GM23338 (cell line): Measurements from ENCODE around the gene DECR2. TPM values are rescaled to one million over a fixed set of nuclear protein-coding genes. Genes with fewer than 3 reads are reported as not detected.

Source experiments
- ATAC-seq: fragments of 200-7000 bp; cut with Tn5 transposase; 3 replicates; pipeline ENCODE4 v1.9.1; 2020
- DNase-seq: peaks from one replicate; pipeline ENCODE4 v3.0.0-alpha.2; 2015; ENCODE audit warnings: low spot score
- H2AFZ ChIP-seq: fragments of 200-600 bp; sonication (generic); 2 replicates; pipeline ENCODE4 v1.8.0; 2016; ENCODE audit warnings: antibody characterized with exemption, mild to moderate bottlenecking, moderate library complexity
- H3F3A ChIP-seq: fragments of 200-600 bp; sonication (generic); replicated peaks from 2 replicates; pipeline ENCODE4 v1.8.0; 2017; ENCODE audit warnings: antibody characterized with exemption, mixed run types, low read depth
- H3K27ac ChIP-seq: fragments of 200-600 bp; sonication (generic); 2 replicates; pipeline ENCODE4 v1.6.1; 2016; ENCODE audit warnings: low read depth
- H3K27me3 ChIP-seq: fragments of 200-600 bp; sonication (generic); 2 replicates; pipeline ENCODE4 v1.8.0; 2016; ENCODE audit warnings: mild to moderate bottlenecking, mixed run types, moderate library complexity; ENCODE audit not compliant: insufficient read depth
- H3K36me3 ChIP-seq: fragments of 200-600 bp; sonication (generic); 2 replicates; pipeline ENCODE4 v1.8.0; 2016; ENCODE audit warnings: mild to moderate bottlenecking; ENCODE audit not compliant: insufficient read depth
- H3K4me1 ChIP-seq: fragments of 200-600 bp; sonication (generic); 2 replicates; pipeline ENCODE4 v1.8.0; 2016; ENCODE audit warnings: mild to moderate bottlenecking, moderate library complexity; ENCODE audit not compliant: insufficient read depth
- H3K4me2 ChIP-seq: fragments of 200-600 bp; sonication (generic); 2 replicates; pipeline ENCODE4 v1.7.1; 2017; ENCODE audit warnings: mixed run types
- H3K4me3 ChIP-seq: fragments of 200-600 bp; sonication (generic); 2 replicates; pipeline ENCODE4 v1.6.1; 2016; ENCODE audit warnings: mixed run types
- H3K79me2 ChIP-seq: fragments of 200-600 bp; sonication (generic); replicated peaks from 2 replicates; pipeline ENCODE4 v1.8.0; 2017; ENCODE audit warnings: mild to moderate bottlenecking; ENCODE audit not compliant: insufficient read depth
- H3K9me2 ChIP-seq: fragments of 200-600 bp; sonication (generic); 2 replicates; pipeline ENCODE4 v1.8.0; 2017; ENCODE audit not compliant: insufficient read depth
- H4K20me1 ChIP-seq: fragments of 200-600 bp; sonication (generic); replicated peaks from 2 replicates; pipeline ENCODE4 v1.8.0; 2017; ENCODE audit warnings: mild to moderate bottlenecking; ENCODE audit not compliant: insufficient read depth
- H3K27ac Mint-ChIP-seq: 2 replicates; pipeline ENCODE4 v1.8.0; 2020; ENCODE audit warnings: inconsistent platforms, mild to moderate bottlenecking, moderate library complexity, mixed read lengths
- H3K27me3 Mint-ChIP-seq: 3 replicates; pipeline ENCODE4 v1.8.0; 2022; ENCODE audit warnings: low read depth, mild to moderate bottlenecking, moderate library complexity, mixed read lengths, inconsistent platforms; ENCODE audit not compliant: insufficient read depth, poor library complexity
- H3K36me3 Mint-ChIP-seq: 3 replicates; pipeline ENCODE4 v1.8.0; 2021; ENCODE audit warnings: low read depth, mild to moderate bottlenecking, inconsistent platforms, moderate library complexity, mixed read lengths
- H3K4me1 Mint-ChIP-seq: 3 replicates; pipeline ENCODE4 v1.8.0; 2020; ENCODE audit warnings: mild to moderate bottlenecking, inconsistent platforms, mixed read lengths
- H3K4me3 Mint-ChIP-seq: 3 replicates; pipeline ENCODE4 v1.8.0; 2021; ENCODE audit warnings: moderate library complexity, mild to moderate bottlenecking, inconsistent platforms, mixed read lengths
- H3K9me3 Mint-ChIP-seq: 3 replicates; pipeline ENCODE4 v1.8.0; 2020; ENCODE audit warnings: moderate library complexity, mild to moderate bottlenecking, inconsistent platforms, mixed read lengths
- CREB1 ChIP-seq: fragments of 250-450 bp; sonication (Bioruptor Pico); IDR thresholded peaks from 2 replicates; pipeline ENCODE4 v1.5.0; 2020; ENCODE audit warnings: low read depth, mild to moderate bottlenecking, moderate library complexity
- POLR2AphosphoS5 ChIP-seq: IDR thresholded peaks from 2 replicates; pipeline ENCODE4 v1.6.1; 2016; ENCODE audit warnings: antibody characterized with exemption, low read depth
- STAT1 ChIP-seq: IDR thresholded peaks from one replicate; pipeline ENCODE4 v1.6.1; 2016; ENCODE audit warnings: antibody characterized with exemption; ENCODE audit not compliant: unreplicated experiment
- ZNF114 ChIP-seq: fragments of 250-450 bp; sonication (Bioruptor Pico); IDR thresholded peaks from 2 replicates; pipeline ENCODE4 v1.5.0; 2020; ENCODE audit warnings: mild to moderate bottlenecking, moderate library complexity
- ZNF462 ChIP-seq: fragments of 250-450 bp; sonication (Bioruptor Pico); IDR thresholded peaks from 2 replicates; pipeline ENCODE4 v1.5.0; 2020; ENCODE audit warnings: mild to moderate bottlenecking, moderate library complexity
- polyA plus RNA-seq: library from polyadenylated mRNA; unstranded; fragments of >200 nt; fragmentation: Nextera tagmentation; extraction: Ambion mirVana; gene quantifications from 2 replicates; pipeline ENCODE4 v1.2.1, GENCODE V29; 2016
- total RNA-seq: library from RNA; depleted of rRNA; stranded (reverse); fragments of >200 nt; shearing (Covaris generic); gene quantifications from 2 replicates; pipeline ENCODE4 v1.2.3, GENCODE V29; 2014
- TF ChIP-seq, protein P1 (sequence below), 2 experiments: fragments of 200-600 bp in 1 of 2; sonication (generic) in 1 of 2; conservative IDR thresholded peaks; 2 replicates each; pipeline versions ENCODE4 v1.5.1 to v1.6.1; 2016 to 2017; ENCODE audit warnings: antibody characterized with exemption in 2 of 2, low read depth in 2 of 2, mild to moderate bottlenecking in 2 of 2, moderate library complexity in 1 of 2

The DECR2 gene
- total and polyA plus RNA-seq, 2 experiments from 2014 or later: 20.3 to 26.9 TPM

DNA sequence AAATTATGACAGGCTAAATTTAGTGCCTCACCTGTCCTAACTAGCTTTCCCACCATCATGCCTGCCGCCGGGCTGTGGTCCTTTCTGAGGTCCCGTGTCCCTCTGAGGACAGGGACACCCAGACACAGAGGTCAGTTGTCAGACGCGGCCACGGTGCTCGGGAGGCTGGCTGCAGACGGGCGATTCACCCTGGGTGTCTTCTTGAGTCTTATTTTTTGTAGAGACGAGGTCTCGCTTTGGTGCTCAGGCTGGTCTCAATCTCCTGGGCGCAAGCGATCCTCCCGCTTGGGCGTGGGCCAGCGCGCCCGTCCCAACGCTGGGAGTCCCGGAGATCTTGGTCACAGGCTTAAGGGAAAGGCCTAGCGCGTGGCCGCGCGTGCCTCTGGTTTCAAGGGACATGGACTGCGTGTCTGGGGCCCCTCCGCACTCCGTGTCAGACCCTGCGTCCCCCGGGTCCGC lies 23.0 kb downstream of the DECR2 start (continued):
- no peak for TF ChIP-seq ZNF114
- no peak for TF ChIP-seq ZNF462 (CRISPR knock-in tag)
- no peak for TF ChIP-seq STAT1

DNA sequence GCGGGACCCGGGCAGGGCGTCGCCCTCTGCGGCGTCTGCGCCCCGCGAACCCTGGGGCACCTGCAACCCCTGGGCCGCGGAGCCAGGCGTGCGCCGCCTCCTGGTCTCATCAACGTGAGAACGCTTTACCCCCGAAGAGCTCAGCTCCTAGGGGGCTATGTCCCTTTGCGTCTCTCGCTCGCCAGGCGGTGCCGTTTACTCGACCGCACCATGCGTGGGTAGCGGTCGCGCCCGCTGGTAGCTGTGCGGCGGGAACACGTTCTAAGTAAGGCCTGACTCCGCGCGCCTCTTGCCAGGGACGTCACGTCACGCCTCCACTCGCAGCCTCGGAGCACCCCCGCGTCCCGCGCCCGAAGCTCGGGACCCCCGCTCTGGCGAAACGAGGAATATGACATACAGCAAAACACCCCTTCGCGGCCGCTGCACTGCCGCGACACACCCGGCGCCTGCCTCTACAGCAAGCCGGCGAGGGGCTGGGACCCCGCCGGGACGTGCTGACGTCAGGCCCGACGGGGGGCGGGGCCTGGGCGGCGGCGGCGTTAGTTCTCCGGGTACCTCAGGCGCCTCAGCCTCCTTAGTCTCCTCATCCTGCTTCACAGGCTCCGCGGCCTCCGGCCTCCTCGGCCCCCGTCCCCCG lies 23.5 kb downstream of the DECR2 start, which contains the start of gene RAB11FIP3:
Gene RAB11FIP3, plus strand, starts transcription at position 568 of the 637 bp plus-strand sequence. CDS start 358 bp downstream, outside the sequence.
- H3K4me3 Mint-ChIP-seq: peak within 1 kb of the TSS; percentile 77
- Histone ChIP-seq H3K4me3 (peak within 1 kb of the TSS; percentile 83), H3K79me2 (peaks cover 37% of the 10 kb centered on the region), H3K36me3 (no peaks in the 10 kb centered on the region), H3K4me2 (peak within 1 kb of the TSS; percentile 94), H3F3A (peaks cover 9% of the 10 kb centered on the region; the same call in 1 of the 2 replicates), H2AFZ (peak within 1 kb of the TSS; percentile 100), H3K27me3 (peaks cover 43% of the 10 kb centered on the region), H3K9me2 (no peaks in the 10 kb centered on the region), H3K4me1 (peaks cover 8% of the 10 kb centered on the region), H3K27ac (no peak within 1 kb of the TSS), H4K20me1 (peaks cover 19% of the 10 kb centered on the region)
- no peak within 1 kb of the TSS for H3K27ac Mint-ChIP-seq
- peaks cover 47% of the 10 kb centered on the region for H3K27me3 Mint-ChIP-seq
- DNase-seq: peak; percentile 86
- peaks cover 9% of the 10 kb centered on the region for H3K36me3 Mint-ChIP-seq
- peak; percentile 85 for ATAC-seq
- 0 out of 3 replicates have a peak, but pooled peaks cover 4% of the 10 kb centered on the region for H3K9me3 Mint-ChIP-seq
- TF ChIP-seq STAT1 (no peak), POLR2AphosphoS5 (peak; percentile 81), CREB1 (CRISPR knock-in tag) (peak; percentile 91)
- TF ChIP-seq, protein P1, sequence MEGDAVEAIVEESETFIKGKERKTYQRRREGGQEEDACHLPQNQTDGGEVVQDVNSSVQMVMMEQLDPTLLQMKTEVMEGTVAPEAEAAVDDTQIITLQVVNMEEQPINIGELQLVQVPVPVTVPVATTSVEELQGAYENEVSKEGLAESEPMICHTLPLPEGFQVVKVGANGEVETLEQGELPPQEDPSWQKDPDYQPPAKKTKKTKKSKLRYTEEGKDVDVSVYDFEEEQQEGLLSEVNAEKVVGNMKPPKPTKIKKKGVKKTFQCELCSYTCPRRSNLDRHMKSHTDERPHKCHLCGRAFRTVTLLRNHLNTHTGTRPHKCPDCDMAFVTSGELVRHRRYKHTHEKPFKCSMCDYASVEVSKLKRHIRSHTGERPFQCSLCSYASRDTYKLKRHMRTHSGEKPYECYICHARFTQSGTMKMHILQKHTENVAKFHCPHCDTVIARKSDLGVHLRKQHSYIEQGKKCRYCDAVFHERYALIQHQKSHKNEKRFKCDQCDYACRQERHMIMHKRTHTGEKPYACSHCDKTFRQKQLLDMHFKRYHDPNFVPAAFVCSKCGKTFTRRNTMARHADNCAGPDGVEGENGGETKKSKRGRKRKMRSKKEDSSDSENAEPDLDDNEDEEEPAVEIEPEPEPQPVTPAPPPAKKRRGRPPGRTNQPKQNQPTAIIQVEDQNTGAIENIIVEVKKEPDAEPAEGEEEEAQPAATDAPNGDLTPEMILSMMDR (conservative IDR thresholded peaks at IDR 0.05; ENCODE audit: low read depth in 2 of 2): peak; percentile 21 to 32; a peak in 2 of 4 replicates
- H3K4me1 Mint-ChIP-seq: peaks cover 11% of the 10 kb centered on the region
